ENCODE data around the gene NKX2-2.

The NKX2-2 gene

DNA sequence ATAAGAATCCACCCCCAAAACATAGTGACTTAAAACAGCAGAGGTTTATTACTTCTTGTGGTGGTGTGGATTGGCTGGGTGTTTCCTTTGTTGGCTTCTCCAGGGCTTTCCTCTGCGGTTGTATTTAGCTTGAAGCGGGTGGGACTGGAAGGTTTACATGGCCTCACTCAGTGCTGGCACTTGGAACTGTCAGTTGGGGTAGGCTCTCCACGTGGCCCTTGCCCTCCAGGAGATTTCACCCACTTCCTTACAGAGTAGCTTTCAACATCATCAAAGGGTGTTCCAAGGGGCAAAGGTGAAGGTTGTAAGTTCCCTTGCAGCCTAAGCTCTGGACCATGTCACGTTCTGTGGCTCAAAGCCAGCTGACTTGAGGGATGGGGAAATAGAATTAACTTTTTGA, 32.5 kb upstream of the NKX2-2 start:
- TF ChIP-seq POLR2AphosphoS5 (IDR thresholded peaks at IDR 0.05; ENCODE audit: low read depth, low read length) (no peak), TAF1 (IDR thresholded peaks at IDR 0.05; ENCODE audit: borderline replicate concordance, insufficient read depth, low read length) (no peak), FOXP2 (optimal IDR thresholded peaks at IDR 0.05; ENCODE audit: borderline replicate concordance, extremely low read depth, extremely low read length, insufficient read depth) (no peak), SIN3A (IDR thresholded peaks at IDR 0.05; ENCODE audit: borderline replicate concordance, insufficient read depth, low read length) (no peak)
- TF ChIP-seq, protein P1, sequence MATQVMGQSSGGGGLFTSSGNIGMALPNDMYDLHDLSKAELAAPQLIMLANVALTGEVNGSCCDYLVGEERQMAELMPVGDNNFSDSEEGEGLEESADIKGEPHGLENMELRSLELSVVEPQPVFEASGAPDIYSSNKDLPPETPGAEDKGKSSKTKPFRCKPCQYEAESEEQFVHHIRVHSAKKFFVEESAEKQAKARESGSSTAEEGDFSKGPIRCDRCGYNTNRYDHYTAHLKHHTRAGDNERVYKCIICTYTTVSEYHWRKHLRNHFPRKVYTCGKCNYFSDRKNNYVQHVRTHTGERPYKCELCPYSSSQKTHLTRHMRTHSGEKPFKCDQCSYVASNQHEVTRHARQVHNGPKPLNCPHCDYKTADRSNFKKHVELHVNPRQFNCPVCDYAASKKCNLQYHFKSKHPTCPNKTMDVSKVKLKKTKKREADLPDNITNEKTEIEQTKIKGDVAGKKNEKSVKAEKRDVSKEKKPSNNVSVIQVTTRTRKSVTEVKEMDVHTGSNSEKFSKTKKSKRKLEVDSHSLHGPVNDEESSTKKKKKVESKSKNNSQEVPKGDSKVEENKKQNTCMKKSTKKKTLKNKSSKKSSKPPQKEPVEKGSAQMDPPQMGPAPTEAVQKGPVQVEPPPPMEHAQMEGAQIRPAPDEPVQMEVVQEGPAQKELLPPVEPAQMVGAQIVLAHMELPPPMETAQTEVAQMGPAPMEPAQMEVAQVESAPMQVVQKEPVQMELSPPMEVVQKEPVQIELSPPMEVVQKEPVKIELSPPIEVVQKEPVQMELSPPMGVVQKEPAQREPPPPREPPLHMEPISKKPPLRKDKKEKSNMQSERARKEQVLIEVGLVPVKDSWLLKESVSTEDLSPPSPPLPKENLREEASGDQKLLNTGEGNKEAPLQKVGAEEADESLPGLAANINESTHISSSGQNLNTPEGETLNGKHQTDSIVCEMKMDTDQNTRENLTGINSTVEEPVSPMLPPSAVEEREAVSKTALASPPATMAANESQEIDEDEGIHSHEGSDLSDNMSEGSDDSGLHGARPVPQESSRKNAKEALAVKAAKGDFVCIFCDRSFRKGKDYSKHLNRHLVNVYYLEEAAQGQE (IDR thresholded peaks at IDR 0.05; ENCODE audit: insufficient read depth in 1 of 2, low read depth in 2 of 2, low read length in 2 of 2) = no peak

DNA sequence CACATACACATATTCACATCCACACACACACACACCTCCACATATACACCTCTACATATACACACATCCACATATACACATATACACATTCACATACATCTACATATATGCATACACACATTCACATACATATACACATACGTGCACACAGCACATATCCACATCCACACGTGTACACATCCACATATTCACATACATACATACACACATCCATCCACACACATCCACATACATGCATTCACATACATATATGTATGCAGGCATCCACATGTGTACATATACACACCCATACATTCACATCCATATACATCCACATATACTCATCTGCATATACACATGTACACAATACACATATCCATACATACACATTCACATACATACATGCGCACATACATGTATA, 25.6 kb upstream of the NKX2-2 start:
- TF ChIP-seq POLR2AphosphoS5 (IDR thresholded peaks at IDR 0.05; ENCODE audit: low read depth, low read length) (no peak), SIN3A (IDR thresholded peaks at IDR 0.05; ENCODE audit: borderline replicate concordance, insufficient read depth, low read length) (no peak), FOXP2 (optimal IDR thresholded peaks at IDR 0.05; ENCODE audit: borderline replicate concordance, extremely low read depth, extremely low read length, insufficient read depth) (no peak), TAF1 (IDR thresholded peaks at IDR 0.05; ENCODE audit: borderline replicate concordance, insufficient read depth, low read length) (no peak)
- TF ChIP-seq, protein P1 (IDR thresholded peaks at IDR 0.05; ENCODE audit: insufficient read depth in 1 of 2, low read depth in 2 of 2, low read length in 2 of 2) = no peak

DNA sequence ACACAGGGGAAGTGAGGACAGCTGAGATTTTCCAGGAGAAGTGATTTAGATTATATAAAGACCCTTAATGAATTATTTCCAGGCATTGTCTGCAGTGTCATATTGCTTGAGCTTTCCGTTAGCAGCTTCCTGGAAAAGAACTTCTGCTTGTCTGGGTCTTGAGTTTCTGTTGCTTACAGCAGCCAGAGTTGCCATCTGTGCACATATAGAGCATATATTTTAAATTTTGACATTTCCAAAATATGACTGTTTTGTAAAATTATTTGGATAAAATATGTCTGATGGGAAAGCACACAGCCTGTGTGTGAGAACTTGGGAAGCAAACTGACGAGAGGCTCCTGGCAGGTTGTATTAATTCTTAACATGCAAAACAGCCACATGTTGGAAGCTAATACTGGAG, 21.0 kb upstream of the NKX2-2 start:
- no peak for TF ChIP-seq TAF1 (IDR thresholded peaks at IDR 0.05; ENCODE audit: borderline replicate concordance, insufficient read depth, low read length)
- no peak for TF ChIP-seq SIN3A (IDR thresholded peaks at IDR 0.05; ENCODE audit: borderline replicate concordance, insufficient read depth, low read length)

DNA sequence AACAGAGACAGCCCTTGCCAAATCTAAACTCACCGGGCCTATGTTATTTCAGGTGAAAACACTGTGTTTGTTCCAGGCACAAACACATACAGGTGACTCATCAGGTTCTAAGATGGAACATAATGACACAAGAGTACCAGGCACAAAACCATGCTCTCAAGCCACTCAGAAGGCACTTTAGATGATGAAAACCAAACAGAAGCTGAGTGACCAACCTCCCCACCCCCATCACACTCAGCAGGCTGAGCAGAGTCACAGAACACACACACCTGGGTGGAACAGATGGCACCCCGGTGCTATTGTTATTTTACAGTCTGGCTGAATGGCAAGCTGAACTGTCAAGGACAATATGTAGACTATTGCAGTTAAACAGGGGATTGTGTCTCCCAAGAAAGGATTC, 20.6 kb upstream of the NKX2-2 start:
- TF ChIP-seq, protein P1 (IDR thresholded peaks at IDR 0.05; ENCODE audit: insufficient read depth in 1 of 2, low read depth in 2 of 2, low read length in 2 of 2) = no peak
- TF ChIP-seq POLR2AphosphoS5 (IDR thresholded peaks at IDR 0.05; ENCODE audit: low read depth, low read length) (no peak), FOXP2 (optimal IDR thresholded peaks at IDR 0.05; ENCODE audit: borderline replicate concordance, extremely low read depth, extremely low read length, insufficient read depth) (no peak), TAF1 (IDR thresholded peaks at IDR 0.05; ENCODE audit: borderline replicate concordance, insufficient read depth, low read length) (no peak), SIN3A (IDR thresholded peaks at IDR 0.05; ENCODE audit: borderline replicate concordance, insufficient read depth, low read length) (no peak)

DNA sequence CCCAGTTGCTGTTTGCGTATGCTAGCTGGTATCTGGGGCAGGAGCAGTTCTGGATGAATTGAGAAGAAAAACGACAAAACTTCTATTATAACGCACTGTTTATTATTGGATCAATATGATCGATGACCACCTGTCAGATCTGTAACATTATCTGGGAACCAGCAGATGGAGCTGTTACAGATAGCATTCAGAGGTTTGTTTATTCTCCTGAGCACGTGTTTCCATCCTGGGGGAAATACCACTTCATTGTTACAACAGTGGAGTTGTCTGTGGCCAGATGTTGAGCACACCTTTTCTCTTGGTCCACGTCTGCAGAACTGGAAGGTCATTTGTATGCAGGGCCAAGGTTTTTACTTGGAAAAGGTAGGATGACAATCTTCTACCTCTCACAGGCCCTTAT, 16.0 kb upstream of the NKX2-2 start:
- TF ChIP-seq, protein P1 (IDR thresholded peaks at IDR 0.05; ENCODE audit: insufficient read depth in 1 of 2, low read depth in 2 of 2, low read length in 2 of 2) = no peak
- TF ChIP-seq POLR2AphosphoS5 (IDR thresholded peaks at IDR 0.05; ENCODE audit: low read depth, low read length) = no peak

Measured in PFSK-1 (cell line).